ENCODE measurements around the gene ANKRD23. TPM values are rescaled to one million over a fixed set of nuclear protein-coding genes. Genes with fewer than 3 reads are reported as not detected.
"Not testable (repeated sequence)": the region's sequence is repeated elsewhere in the genome, so short reads cannot be mapped to it uniquely, and the experiment has no call there.

Gene ANKRD23
- polyA plus RNA-seq, 2 donors = 1.2 to 5.0 TPM

- no peaks in the 10 kb centered on the region for H3K27me3 ChIP-seq (ENCODE audit: control insufficient read depth in 1 of 2, insufficient read depth in 2 of 2, low read length in 2 of 2)
- H3K4me1 ChIP-seq (ENCODE audit: control insufficient read depth in 2 of 2, insufficient read depth in 2 of 2, low read length in 1 of 2) = no peaks in the 10 kb centered on the region
- H3K27ac ChIP-seq (ENCODE audit: low read depth in 2 of 2, low read length in 1 of 2) = no peak overlapping the region
- no peak overlapping the region for H3K4me3 ChIP-seq (ENCODE audit: low read depth in 1 of 2, low read length in 2 of 2)
- WGBS, 2 donors = 79 to 90% methylated on average over 5 of the region's 5 CpGs
- peaks cover 2 to 23% of the 10 kb centered on the region in 2 donors for H3K36me3 ChIP-seq (ENCODE audit: control insufficient read depth in 2 of 2, insufficient read depth in 2 of 2, low read length in 1 of 2)
- no peaks in the 10 kb centered on the region for H3K9me3 ChIP-seq (ENCODE audit: control insufficient read depth in 2 of 2, insufficient read depth in 1 of 2, low read depth in 1 of 2, low read length in 1 of 2)
Observed at GRCh38 chr2:96810783-96811192, 33.0 kb downstream of the ANKRD23 start.

DNA sequence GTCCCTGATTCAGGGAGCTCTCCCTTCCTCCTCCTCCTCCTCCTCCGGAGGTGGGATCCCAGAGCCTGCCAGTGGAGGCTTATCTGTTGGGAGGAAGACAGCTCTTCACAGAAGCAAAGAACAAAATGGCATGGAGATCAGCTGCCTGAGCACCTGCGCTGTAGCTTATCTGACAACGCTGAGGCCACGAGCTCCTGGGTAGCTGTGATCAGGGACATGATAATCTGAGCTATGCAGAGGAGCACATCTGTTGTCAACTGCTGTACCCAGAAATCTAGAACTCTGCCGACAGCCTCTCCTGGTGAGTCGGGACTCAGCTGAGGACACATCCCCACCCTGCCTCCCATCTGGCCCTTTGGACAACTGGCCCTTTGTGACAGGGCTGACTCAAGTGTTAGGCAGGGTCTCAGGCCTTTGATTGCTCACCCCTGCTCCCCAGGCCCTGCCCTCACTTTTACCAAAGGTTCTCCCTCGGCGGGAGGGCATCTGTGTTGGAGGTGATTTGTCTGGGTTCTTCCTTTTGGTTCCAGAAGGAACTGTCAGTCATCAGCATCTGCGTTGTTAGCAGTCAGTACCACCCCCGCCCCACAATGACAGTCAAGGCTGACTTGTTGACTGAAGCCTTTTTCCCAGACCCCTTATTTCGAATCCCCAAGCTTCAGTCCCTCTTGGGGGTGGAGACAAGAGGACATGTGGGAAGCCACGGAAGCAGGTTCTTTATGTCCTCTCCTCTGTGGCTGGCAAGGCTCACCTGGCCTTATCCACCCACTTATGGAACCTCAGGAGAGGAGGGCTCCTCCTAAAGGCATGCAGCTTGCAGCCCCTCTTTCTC is 33.7 kb downstream of the ANKRD23 start:
- H3K4me3 ChIP-seq (ENCODE audit: low read depth in 1 of 2, low read length in 2 of 2) = no peak overlapping the region
- no peak overlapping the region for H3K27ac ChIP-seq (ENCODE audit: low read depth in 2 of 2, low read length in 1 of 2)
- H3K27me3 ChIP-seq (ENCODE audit: control insufficient read depth in 1 of 2, insufficient read depth in 2 of 2, low read length in 2 of 2) = no peaks in the 10 kb centered on the region
- H3K9me3 ChIP-seq (ENCODE audit: control insufficient read depth in 2 of 2, insufficient read depth in 1 of 2, low read depth in 1 of 2, low read length in 1 of 2) = no peaks in the 10 kb centered on the region
- H3K36me3 ChIP-seq (ENCODE audit: control insufficient read depth in 2 of 2, insufficient read depth in 2 of 2, low read length in 1 of 2) = peaks cover 2 to 23% of the 10 kb centered on the region in 2 donors
- no peaks in the 10 kb centered on the region for H3K4me1 ChIP-seq (ENCODE audit: control insufficient read depth in 2 of 2, insufficient read depth in 2 of 2, low read length in 1 of 2)
- WGBS, 2 donors = 78 to 84% methylated on average over 12 of the region's 12 CpGs

DNA sequence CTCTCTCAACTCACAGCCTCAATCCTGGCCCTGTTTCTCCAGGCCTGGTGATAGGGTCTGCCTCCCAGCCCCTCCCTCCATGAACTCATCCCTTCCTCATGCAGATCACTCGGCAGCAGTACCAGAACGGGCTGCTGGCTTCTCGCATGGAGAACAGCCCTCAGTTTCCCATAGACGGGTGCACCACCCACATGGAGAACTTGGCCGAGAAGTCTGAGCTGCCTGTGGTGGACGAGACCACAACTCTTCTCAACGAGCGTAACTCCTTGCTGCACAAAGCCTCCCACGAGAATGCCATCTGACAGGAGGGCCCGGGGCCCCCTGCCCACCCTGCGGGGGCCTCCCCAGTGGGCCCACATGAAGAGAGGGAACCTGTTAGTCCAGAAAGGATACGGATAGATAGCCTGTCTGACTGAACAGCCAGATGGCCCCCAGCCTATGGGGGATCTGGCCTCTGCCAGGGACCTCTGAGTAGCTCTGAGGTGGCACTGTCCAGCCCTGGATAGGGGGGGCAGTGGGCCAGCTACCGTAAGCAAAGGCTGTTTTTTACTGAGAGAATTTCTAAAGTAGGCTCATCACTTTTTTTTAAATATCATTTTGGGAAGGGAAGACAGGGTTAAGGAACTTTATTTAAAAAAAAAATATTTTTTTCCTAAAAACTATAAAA is 34.5 kb downstream of the ANKRD23 start:
- H3K4me1 ChIP-seq (ENCODE audit: control insufficient read depth in 2 of 2, insufficient read depth in 2 of 2, low read length in 1 of 2) = no peaks in the 10 kb centered on the region
- H3K27me3 ChIP-seq (ENCODE audit: control insufficient read depth in 1 of 2, insufficient read depth in 2 of 2, low read length in 2 of 2) = no peaks in the 10 kb centered on the region
- H3K36me3 ChIP-seq (ENCODE audit: control insufficient read depth in 2 of 2, insufficient read depth in 2 of 2, low read length in 1 of 2) = peaks cover 2 to 23% of the 10 kb centered on the region in 2 donors
- H3K9me3 ChIP-seq (ENCODE audit: control insufficient read depth in 2 of 2, insufficient read depth in 1 of 2, low read depth in 1 of 2, low read length in 1 of 2) = no peaks in the 10 kb centered on the region
- WGBS, 2 donors = 84 to 85% methylated on average over 13 of the region's 13 CpGs
- no peak overlapping the region for H3K4me3 ChIP-seq (ENCODE audit: low read depth in 1 of 2, low read length in 2 of 2)
- H3K27ac ChIP-seq (ENCODE audit: low read depth in 2 of 2, low read length in 1 of 2) = no peak overlapping the region

GRCh38 chr2:96808176-96808837 is 35.5 kb downstream of the ANKRD23 start:
- no peaks in the 10 kb centered on the region for H3K27me3 ChIP-seq (ENCODE audit: control insufficient read depth in 1 of 2, insufficient read depth in 2 of 2, low read length in 2 of 2)
- no peaks in the 10 kb centered on the region for H3K9me3 ChIP-seq (ENCODE audit: control insufficient read depth in 2 of 2, insufficient read depth in 1 of 2, low read depth in 1 of 2, low read length in 1 of 2)
- 75 to 81% methylated on average over 10 of the region's 10 CpGs for WGBS, 2 donors
- H3K27ac ChIP-seq (ENCODE audit: low read depth in 2 of 2, low read length in 1 of 2) = no peak overlapping the region
- H3K36me3 ChIP-seq (ENCODE audit: control insufficient read depth in 2 of 2, insufficient read depth in 2 of 2, low read length in 1 of 2) = peaks cover 2 to 23% of the 10 kb centered on the region in 2 donors
- H3K4me3 ChIP-seq (ENCODE audit: low read depth in 1 of 2, low read length in 2 of 2) = no peak overlapping the region
- H3K4me1 ChIP-seq (ENCODE audit: control insufficient read depth in 2 of 2, insufficient read depth in 2 of 2, low read length in 1 of 2) = no peaks in the 10 kb centered on the region

- H3K27ac ChIP-seq (ENCODE audit: low read depth in 2 of 2, low read length in 1 of 2) = peak overlapping the region; percentile 37 to 62
- 89 to 95% methylated on average over 10 of the region's 10 CpGs for WGBS, 2 donors
- no peaks in the 10 kb centered on the region for H3K27me3 ChIP-seq (ENCODE audit: control insufficient read depth in 1 of 2, insufficient read depth in 2 of 2, low read length in 2 of 2)
- no peak overlapping the region for H3K4me3 ChIP-seq (ENCODE audit: low read depth in 1 of 2, low read length in 2 of 2)
- H3K36me3 ChIP-seq (ENCODE audit: control insufficient read depth in 2 of 2, insufficient read depth in 2 of 2, low read length in 1 of 2) = peaks cover 3 to 26% of the 10 kb centered on the region in 2 donors
- no peaks in the 10 kb centered on the region for H3K4me1 ChIP-seq (ENCODE audit: control insufficient read depth in 2 of 2, insufficient read depth in 2 of 2, low read length in 1 of 2)
- H3K9me3 ChIP-seq (ENCODE audit: control insufficient read depth in 2 of 2, insufficient read depth in 1 of 2, low read depth in 1 of 2, low read length in 1 of 2) = no peaks in the 10 kb centered on the region
Observed at GRCh38 chr2:96807127-96807471, 36.7 kb downstream of the ANKRD23 start.

- H3K27me3 ChIP-seq (ENCODE audit: control insufficient read depth in 1 of 2, insufficient read depth in 2 of 2, low read length in 2 of 2) = no peaks in the 10 kb centered on the region
- no peaks in the 10 kb centered on the region for H3K4me1 ChIP-seq (ENCODE audit: control insufficient read depth in 2 of 2, insufficient read depth in 2 of 2, low read length in 1 of 2)
- 83 to 86% methylated on average over 23 of the region's 23 CpGs for WGBS, 2 donors
- H3K27ac ChIP-seq (ENCODE audit: low read depth in 2 of 2, low read length in 1 of 2) = peak overlapping the region; percentile 37 to 62
- peaks cover 4 to 31% of the 10 kb centered on the region in 2 donors for H3K36me3 ChIP-seq (ENCODE audit: control insufficient read depth in 2 of 2, insufficient read depth in 2 of 2, low read length in 1 of 2)
- H3K9me3 ChIP-seq (ENCODE audit: control insufficient read depth in 2 of 2, insufficient read depth in 1 of 2, low read depth in 1 of 2, low read length in 1 of 2) = peaks cover 0 to 5% of the 10 kb centered on the region in 2 donors
- no peak overlapping the region for H3K4me3 ChIP-seq (ENCODE audit: low read depth in 1 of 2, low read length in 2 of 2)
Observed at GRCh38 chr2:96806468-96807126, 37.2 kb downstream of the ANKRD23 start.

GRCh38 chr2:96805946-96806345 is 37.9 kb downstream of the ANKRD23 start:
- peaks cover 4 to 31% of the 10 kb centered on the region in 2 donors for H3K36me3 ChIP-seq (ENCODE audit: control insufficient read depth in 2 of 2, insufficient read depth in 2 of 2, low read length in 1 of 2)
- H3K9me3 ChIP-seq (ENCODE audit: control insufficient read depth in 2 of 2, insufficient read depth in 1 of 2, low read depth in 1 of 2, low read length in 1 of 2); H3K27ac ChIP-seq (ENCODE audit: low read depth in 2 of 2, low read length in 1 of 2); H3K4me1 ChIP-seq (ENCODE audit: control insufficient read depth in 2 of 2, insufficient read depth in 2 of 2, low read length in 1 of 2); H3K4me3 ChIP-seq (ENCODE audit: low read depth in 1 of 2, low read length in 2 of 2); H3K27me3 ChIP-seq (ENCODE audit: control insufficient read depth in 1 of 2, insufficient read depth in 2 of 2, low read length in 2 of 2): not testable (repeated sequence)
- 87 to 89% methylated on average over 11 to 16 of the region's 20 CpGs for WGBS, 2 donors

DNA sequence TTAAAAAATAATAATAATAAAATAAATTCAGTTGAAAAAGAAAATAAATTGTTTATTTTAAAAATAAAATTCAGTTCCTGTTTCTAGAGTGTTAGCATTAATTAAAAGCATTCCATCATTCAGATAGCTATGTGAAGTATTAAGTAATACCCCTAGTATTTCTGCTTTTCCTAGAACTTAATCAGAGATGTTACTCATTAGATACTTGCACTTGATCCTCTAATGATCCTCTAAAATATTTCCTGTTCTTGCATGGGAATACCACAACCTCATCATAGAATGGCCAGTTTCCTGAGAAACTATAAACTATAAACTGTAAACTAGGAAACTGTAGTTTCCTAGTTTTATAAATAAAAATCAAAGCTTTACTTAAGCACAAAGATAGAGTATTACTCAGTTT is 38.8 kb downstream of the ANKRD23 start:
- H3K9me3 ChIP-seq (ENCODE audit: control insufficient read depth in 2 of 2, insufficient read depth in 1 of 2, low read depth in 1 of 2, low read length in 1 of 2) = peaks cover 0 to 6% of the 10 kb centered on the region in 2 donors
- no peak overlapping the region for H3K4me3 ChIP-seq (ENCODE audit: low read depth in 1 of 2, low read length in 2 of 2)
- no peaks in the 10 kb centered on the region for H3K27me3 ChIP-seq (ENCODE audit: control insufficient read depth in 1 of 2, insufficient read depth in 2 of 2, low read length in 2 of 2)
- H3K27ac ChIP-seq (ENCODE audit: low read depth in 2 of 2, low read length in 1 of 2) = no peak overlapping the region
- peaks cover 2 to 26% of the 10 kb centered on the region in 2 donors for H3K36me3 ChIP-seq (ENCODE audit: control insufficient read depth in 2 of 2, insufficient read depth in 2 of 2, low read length in 1 of 2)
- peaks cover 0 to 3% of the 10 kb centered on the region in 2 donors for H3K4me1 ChIP-seq (ENCODE audit: control insufficient read depth in 2 of 2, insufficient read depth in 2 of 2, low read length in 1 of 2)

GRCh38 chr2:96802721-96803120 is 41.1 kb downstream of the ANKRD23 start:
- Histone ChIP-seq H3K4me3 (ENCODE audit: low read depth in 1 of 2, low read length in 2 of 2) (no peak overlapping the region), H3K9me3 (ENCODE audit: control insufficient read depth in 2 of 2, insufficient read depth in 1 of 2, low read depth in 1 of 2, low read length in 1 of 2) (peaks cover 0 to 6% of the 10 kb centered on the region in 2 donors), H3K36me3 (ENCODE audit: control insufficient read depth in 2 of 2, insufficient read depth in 2 of 2, low read length in 1 of 2) (peaks cover 2 to 26% of the 10 kb centered on the region in 2 donors), H3K27me3 (ENCODE audit: control insufficient read depth in 1 of 2, insufficient read depth in 2 of 2, low read length in 2 of 2) (no peaks in the 10 kb centered on the region), H3K4me1 (ENCODE audit: control insufficient read depth in 2 of 2, insufficient read depth in 2 of 2, low read length in 1 of 2) (peaks cover 0 to 6% of the 10 kb centered on the region in 2 donors), H3K27ac (ENCODE audit: low read depth in 2 of 2, low read length in 1 of 2) (no peak overlapping the region)
- 92 to 93% methylated on average over 7 of the region's 7 CpGs for WGBS, 2 donors

Data from esophagus (tissue), 2 donors.